HepG2 (cell line): ENCODE results near the gene GRK6. TPM values are rescaled to one million over a fixed set of nuclear protein-coding genes. Genes with fewer than 3 reads are reported as not detected.

Source experiments
- BCL6 ChIP-seq: IDR thresholded peaks from 2 replicates; pipeline ENCODE4 v1.6.1; 2016; ENCODE audit warnings: missing genetic modification reagents, missing compliant biosample characterization
- PHF5A ChIP-seq: IDR thresholded peaks from one replicate; pipeline ENCODE4 v1.6.1; 2018; ENCODE audit warnings: low read depth, missing genetic modification reagents; ENCODE audit not compliant: unreplicated experiment
- RELA ChIP-seq: sonication (generic); formaldehyde crosslinking; IDR thresholded peaks from 2 replicates; pipeline ENCODE4 v1.4.0; 2020; ENCODE audit warnings: missing genetic modification reagents
- polyA plus RNA-seq, 8 experiments: library from polyadenylated mRNA; depleted of rRNA in 3 of 8; stranded (reverse) in 7 of 8; unstranded in 1 of 8; fragments of >200 nt; fragmentation: Illumina TruSeq in 4 of 8; extraction: Trizol in 4 of 8; gene quantifications; 2 replicates each; pipeline versions ENCODE4 v1.2.1 to v1.2.3, GENCODE V29; 2011 to 2016; ENCODE audit warnings: low read depth in 4 of 8, missing spikeins in 1 of 8, mixed read lengths in 1 of 8; ENCODE audit not compliant: insufficient read depth in 1 of 8
- total RNA-seq, 5 experiments: library from RNA; depleted of rRNA; stranded (reverse); fragments of >200 nt; fragmentation: Illumina TruSeq; extraction: Trizol; gene quantifications; 2 replicates each; pipeline ENCODE4 v1.2.3, GENCODE V29; 2016; ENCODE audit warnings: low read depth in 1 of 5
- TF ChIP-seq, protein P1 (sequence below), 2 experiments: fragments of 450-650 bp in 1 of 2; sonication (generic) in 1 of 2; formaldehyde crosslinking in 1 of 2; IDR thresholded peaks; 2 replicates each; pipeline versions ENCODE4 v1.6.1 to v1.8.0; 2016 to 2022; ENCODE audit warnings: antibody characterized with exemption in 1 of 2, mild to moderate bottlenecking in 1 of 2, missing genetic modification reagents in 1 of 2
- TF ChIP-seq, protein P2 (sequence below): sonication (generic); formaldehyde crosslinking; IDR thresholded peaks from 2 replicates; pipeline ENCODE4 v1.5.0; 2020; ENCODE audit warnings: mild to moderate bottlenecking, missing genetic modification reagents, borderline replicate concordance
- TF ChIP-seq, protein P3 (sequence below): sonication (generic); formaldehyde crosslinking; IDR thresholded peaks from 2 replicates; pipeline ENCODE4 v1.8.1; 2023; ENCODE audit warnings: missing genetic modification reagents, inconsistent platforms, borderline replicate concordance

The GRK6 gene
- total and polyA plus RNA-seq, 2 of the 13 experiments (the other 11 are each of a cell fraction or from before 2014, with no cell fraction given), result 13.2 to 19.9 TPM

DNA sequence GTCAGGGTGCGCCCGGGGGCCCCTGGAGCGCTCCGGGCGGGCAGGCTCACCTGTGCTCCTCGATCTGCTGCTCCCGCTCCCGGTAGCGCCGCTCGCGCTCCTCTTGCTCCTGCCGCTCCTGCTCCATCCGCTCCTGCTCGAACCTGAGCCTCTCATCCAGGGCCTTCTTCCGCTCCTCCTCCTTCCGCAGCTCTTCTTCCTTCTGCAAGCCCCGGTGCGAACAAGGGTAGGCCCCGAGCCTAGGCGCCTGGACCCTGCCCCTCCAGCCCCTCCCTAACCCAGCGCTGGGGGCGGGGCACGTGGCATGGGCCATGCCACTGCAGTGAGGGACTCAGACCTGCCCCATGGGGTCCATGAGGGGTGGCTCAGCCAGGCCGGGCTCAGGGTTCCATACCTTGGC is 40.4 kb downstream of the GRK6 start (continued):
- TF ChIP-seq, protein P1, sequence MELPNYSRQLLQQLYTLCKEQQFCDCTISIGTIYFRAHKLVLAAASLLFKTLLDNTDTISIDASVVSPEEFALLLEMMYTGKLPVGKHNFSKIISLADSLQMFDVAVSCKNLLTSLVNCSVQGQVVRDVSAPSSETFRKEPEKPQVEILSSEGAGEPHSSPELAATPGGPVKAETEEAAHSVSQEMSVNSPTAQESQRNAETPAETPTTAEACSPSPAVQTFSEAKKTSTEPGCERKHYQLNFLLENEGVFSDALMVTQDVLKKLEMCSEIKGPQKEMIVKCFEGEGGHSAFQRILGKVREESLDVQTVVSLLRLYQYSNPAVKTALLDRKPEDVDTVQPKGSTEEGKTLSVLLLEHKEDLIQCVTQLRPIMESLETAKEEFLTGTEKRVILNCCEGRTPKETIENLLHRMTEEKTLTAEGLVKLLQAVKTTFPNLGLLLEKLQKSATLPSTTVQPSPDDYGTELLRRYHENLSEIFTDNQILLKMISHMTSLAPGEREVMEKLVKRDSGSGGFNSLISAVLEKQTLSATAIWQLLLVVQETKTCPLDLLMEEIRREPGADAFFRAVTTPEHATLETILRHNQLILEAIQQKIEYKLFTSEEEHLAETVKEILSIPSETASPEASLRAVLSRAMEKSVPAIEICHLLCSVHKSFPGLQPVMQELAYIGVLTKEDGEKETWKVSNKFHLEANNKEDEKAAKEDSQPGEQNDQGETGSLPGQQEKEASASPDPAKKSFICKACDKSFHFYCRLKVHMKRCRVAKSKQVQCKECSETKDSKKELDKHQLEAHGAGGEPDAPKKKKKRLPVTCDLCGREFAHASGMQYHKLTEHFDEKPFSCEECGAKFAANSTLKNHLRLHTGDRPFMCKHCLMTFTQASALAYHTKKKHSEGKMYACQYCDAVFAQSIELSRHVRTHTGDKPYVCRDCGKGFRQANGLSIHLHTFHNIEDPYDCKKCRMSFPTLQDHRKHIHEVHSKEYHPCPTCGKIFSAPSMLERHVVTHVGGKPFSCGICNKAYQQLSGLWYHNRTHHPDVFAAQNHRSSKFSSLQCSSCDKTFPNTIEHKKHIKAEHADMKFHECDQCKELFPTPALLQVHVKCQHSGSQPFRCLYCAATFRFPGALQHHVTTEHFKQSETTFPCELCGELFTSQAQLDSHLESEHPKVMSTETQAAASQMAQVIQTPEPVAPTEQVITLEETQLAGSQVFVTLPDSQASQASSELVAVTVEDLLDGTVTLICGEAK (IDR thresholded peaks at IDR 0.05), result no peak
- TF ChIP-seq, protein P1 (CRISPR knock-in tag; IDR thresholded peaks at IDR 0.05), result no peak
- no peak for TF ChIP-seq RELA (CRISPR knock-in tag)
- no peak for TF ChIP-seq PHF5A
- TF ChIP-seq BCL6 (CRISPR knock-in tag), result no peak
- TF ChIP-seq, protein P2, sequence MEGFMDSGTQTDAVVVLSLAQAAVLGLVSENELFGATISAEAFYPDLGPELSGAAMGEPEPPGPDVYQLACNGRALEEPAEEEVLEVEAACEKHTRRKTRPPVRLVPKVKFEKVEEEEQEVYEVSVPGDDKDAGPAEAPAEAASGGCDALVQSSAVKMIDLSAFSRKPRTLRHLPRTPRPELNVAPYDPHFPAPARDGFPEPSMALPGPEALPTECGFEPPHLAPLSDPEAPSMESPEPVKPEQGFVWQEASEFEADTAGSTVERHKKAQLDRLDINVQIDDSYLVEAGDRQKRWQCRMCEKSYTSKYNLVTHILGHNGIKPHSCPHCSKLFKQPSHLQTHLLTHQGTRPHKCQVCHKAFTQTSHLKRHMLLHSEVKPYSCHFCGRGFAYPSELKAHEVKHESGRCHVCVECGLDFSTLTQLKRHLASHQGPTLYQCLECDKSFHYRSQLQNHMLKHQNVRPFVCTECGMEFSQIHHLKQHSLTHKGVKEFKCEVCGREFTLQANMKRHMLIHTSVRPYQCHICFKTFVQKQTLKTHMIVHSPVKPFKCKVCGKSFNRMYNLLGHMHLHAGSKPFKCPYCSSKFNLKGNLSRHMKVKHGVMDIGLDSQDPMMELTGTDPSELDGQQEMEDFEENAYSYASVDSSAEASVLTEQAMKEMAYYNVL (CRISPR knock-in tag), result no peak
- TF ChIP-seq, protein P3, sequence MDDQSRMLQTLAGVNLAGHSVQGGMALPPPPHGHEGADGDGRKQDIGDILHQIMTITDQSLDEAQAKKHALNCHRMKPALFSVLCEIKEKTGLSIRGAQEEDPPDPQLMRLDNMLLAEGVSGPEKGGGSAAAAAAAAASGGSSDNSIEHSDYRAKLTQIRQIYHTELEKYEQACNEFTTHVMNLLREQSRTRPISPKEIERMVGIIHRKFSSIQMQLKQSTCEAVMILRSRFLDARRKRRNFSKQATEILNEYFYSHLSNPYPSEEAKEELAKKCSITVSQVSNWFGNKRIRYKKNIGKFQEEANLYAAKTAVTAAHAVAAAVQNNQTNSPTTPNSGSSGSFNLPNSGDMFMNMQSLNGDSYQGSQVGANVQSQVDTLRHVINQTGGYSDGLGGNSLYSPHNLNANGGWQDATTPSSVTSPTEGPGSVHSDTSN, result no peak
